Ascending aorta (tissue), 2 donors: ENCODE measurements around the gene B4GALT5. TPM values are rescaled to one million over a fixed set of nuclear protein-coding genes. Genes with fewer than 3 reads are reported as not detected.

Experiments used
- DNase-seq, 2 donors: peaks; one replicate each; pipeline ENCODE4 v3.0.0-alpha.2; 2019; ENCODE audit warnings: low spot score in 2 of 2
- H3K27ac ChIP-seq, 2 donors: fragments of 200-600 bp; sonication (generic); one replicate each; pipeline ENCODE4 v1.5.1; 2016 to 2017; ENCODE audit warnings: mild to moderate bottlenecking in 1 of 2
- H3K27me3 ChIP-seq: fragments of 200-600 bp; sonication (generic); one replicate; pipeline ENCODE4 v1.5.1; 2017
- H3K36me3 ChIP-seq, 2 donors: fragments of 200-600 bp; sonication (generic); one replicate each; pipeline ENCODE4 v1.5.1; 2016
- H3K4me1 ChIP-seq, 2 donors: fragments of 200-600 bp; sonication (generic); one replicate each; pipeline ENCODE4 v1.5.1; 2016 to 2017; ENCODE audit warnings: mild to moderate bottlenecking in 1 of 2
- H3K4me3 ChIP-seq, 2 donors: fragments of 200-600 bp; sonication (generic); one replicate each; pipeline ENCODE4 v1.5.1; 2016 to 2017; ENCODE audit warnings: mild to moderate bottlenecking in 1 of 2
- H3K9me3 ChIP-seq, 2 donors: fragments of 200-600 bp; sonication (generic); one replicate each; pipeline ENCODE4 v1.5.1; 2016
- intact Hi-C: fragments of 100-400 bp; cut with DNase I; formaldehyde crosslinking; loops from one replicate; pipeline ENCODE4 v1.15.1; 2023
- total RNA-seq: library from RNA; depleted of rRNA; stranded (reverse); fragments of >200 nt; gene quantifications from one replicate; pipeline ENCODE4 v1.1.0, GENCODE V29; 2016
- TF ChIP-seq, protein P1 (sequence below), 3 experiments: fragments of 200-600 bp in 2 of 3; fragments of 450-650 bp in 1 of 3; sonication (generic) in 2 of 3; IDR thresholded peaks; one replicate each; pipeline ENCODE4 v1.5.1; 2016 to 2019; ENCODE audit warnings: antibody characterized with exemption in 3 of 3, mild to moderate bottlenecking in 1 of 3, moderate library complexity in 1 of 3

Gene B4GALT5
- total RNA-seq, 1 donor from 2014 or later: 15.0 TPM

DNA sequence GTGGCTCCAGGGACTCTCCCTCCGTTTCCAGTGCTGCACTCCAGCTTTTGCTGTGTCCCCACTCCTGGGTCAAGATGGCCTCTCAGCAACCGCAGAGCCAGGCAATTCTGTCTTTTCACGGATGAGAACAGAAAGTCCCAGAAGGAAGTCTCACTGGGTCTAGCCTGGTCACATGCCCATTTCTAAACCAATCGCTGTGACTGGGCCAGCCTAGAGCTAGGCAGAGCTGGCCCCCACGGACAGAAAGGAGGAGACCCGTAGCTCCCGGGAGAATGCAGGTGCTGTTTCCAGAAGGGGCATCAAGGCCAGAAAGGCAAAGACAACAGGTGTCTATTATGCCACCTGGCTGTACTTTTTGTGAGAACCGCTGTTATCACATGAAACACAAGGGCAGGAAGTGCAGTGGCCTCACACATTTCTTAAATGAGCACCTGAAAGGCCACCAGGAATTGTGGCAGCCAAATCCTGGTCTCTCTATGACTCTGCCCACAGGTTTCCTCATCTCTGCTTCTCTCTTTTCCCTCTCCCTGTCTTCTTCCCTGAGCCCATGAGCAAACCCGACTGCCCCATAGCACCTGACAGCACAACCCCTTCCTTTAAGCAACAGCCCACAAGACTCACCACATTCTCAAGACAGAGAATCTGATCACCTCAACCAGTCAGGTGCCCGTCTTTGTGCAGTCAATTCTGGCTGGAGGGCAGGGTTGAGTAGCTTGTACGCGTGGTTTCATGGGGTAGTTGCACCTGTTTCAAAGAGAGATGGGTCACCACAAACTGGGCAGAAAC is 37.1 kb upstream of the B4GALT5 start:
- no peak overlapping the region for H3K27ac ChIP-seq
- no peak for DNase-seq
- H3K36me3 ChIP-seq: no peaks in the 10 kb centered on the region
- intact Hi-C loops: no loop called here
- H3K4me3 ChIP-seq: no peak overlapping the region
- TF ChIP-seq, protein P1, sequence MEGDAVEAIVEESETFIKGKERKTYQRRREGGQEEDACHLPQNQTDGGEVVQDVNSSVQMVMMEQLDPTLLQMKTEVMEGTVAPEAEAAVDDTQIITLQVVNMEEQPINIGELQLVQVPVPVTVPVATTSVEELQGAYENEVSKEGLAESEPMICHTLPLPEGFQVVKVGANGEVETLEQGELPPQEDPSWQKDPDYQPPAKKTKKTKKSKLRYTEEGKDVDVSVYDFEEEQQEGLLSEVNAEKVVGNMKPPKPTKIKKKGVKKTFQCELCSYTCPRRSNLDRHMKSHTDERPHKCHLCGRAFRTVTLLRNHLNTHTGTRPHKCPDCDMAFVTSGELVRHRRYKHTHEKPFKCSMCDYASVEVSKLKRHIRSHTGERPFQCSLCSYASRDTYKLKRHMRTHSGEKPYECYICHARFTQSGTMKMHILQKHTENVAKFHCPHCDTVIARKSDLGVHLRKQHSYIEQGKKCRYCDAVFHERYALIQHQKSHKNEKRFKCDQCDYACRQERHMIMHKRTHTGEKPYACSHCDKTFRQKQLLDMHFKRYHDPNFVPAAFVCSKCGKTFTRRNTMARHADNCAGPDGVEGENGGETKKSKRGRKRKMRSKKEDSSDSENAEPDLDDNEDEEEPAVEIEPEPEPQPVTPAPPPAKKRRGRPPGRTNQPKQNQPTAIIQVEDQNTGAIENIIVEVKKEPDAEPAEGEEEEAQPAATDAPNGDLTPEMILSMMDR (IDR thresholded peaks at IDR 0.05): no peak
- no peaks in the 10 kb centered on the region for H3K27me3 ChIP-seq
- no peaks in the 10 kb centered on the region for H3K9me3 ChIP-seq
- peaks cover 0 to 3% of the 10 kb centered on the region in 2 donors for H3K4me1 ChIP-seq

DNA sequence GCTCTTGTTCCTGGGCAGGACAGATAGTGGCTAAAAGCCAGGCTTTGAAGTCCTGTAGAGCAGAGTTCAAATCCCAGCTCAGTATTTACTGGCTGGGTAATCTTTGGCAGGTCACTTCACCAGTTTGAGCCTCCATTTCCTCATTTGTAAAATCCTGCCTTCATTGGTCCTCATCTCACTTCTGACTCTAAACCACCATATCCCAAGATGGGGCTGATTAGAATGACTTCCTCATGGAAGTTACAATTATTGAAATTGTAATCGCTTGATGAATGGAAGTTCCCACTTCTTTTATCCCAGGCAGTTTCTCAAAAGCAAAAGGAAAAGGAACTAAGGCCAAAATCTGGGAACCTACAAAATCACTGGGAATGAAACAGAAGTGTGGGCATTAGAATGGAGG is 35.9 kb upstream of the B4GALT5 start:
- Histone ChIP-seq H3K4me1 (peaks cover 0 to 3% of the 10 kb centered on the region in 2 donors), H3K27me3 (no peaks in the 10 kb centered on the region), H3K4me3 (no peak overlapping the region), H3K9me3 (no peaks in the 10 kb centered on the region), H3K36me3 (no peaks in the 10 kb centered on the region), H3K27ac (no peak overlapping the region)
- no peak for DNase-seq
- intact Hi-C loops: no loop called here
- TF ChIP-seq, protein P1 (IDR thresholded peaks at IDR 0.05): no peak

DNA sequence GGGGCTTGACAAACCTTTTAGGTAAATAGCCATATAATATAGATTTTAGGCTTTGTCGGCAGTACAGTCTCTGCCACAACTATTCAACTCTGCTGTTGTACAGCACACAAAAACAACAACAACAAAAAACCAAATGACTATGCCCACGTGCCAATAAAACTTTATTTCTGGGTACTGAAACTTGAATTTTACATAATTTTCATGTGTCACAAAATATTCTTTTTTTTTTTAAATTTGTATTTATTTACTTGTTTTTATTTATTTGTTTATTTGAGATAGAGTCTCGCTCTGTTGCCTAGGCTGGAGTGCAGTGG is 34.8 kb upstream of the B4GALT5 start:
- intact Hi-C loops: no loop called here
- H3K36me3 ChIP-seq: no peaks in the 10 kb centered on the region
- H3K4me3 ChIP-seq: no peak overlapping the region
- no peaks in the 10 kb centered on the region for H3K9me3 ChIP-seq
- peaks cover 0 to 3% of the 10 kb centered on the region in 2 donors for H3K4me1 ChIP-seq
- no peaks in the 10 kb centered on the region for H3K27me3 ChIP-seq
- H3K27ac ChIP-seq: peak overlapping the region in 1 of 2 donors; percentile 68
- DNase-seq: no peak
- TF ChIP-seq, protein P1 (IDR thresholded peaks at IDR 0.05): no peak

DNA sequence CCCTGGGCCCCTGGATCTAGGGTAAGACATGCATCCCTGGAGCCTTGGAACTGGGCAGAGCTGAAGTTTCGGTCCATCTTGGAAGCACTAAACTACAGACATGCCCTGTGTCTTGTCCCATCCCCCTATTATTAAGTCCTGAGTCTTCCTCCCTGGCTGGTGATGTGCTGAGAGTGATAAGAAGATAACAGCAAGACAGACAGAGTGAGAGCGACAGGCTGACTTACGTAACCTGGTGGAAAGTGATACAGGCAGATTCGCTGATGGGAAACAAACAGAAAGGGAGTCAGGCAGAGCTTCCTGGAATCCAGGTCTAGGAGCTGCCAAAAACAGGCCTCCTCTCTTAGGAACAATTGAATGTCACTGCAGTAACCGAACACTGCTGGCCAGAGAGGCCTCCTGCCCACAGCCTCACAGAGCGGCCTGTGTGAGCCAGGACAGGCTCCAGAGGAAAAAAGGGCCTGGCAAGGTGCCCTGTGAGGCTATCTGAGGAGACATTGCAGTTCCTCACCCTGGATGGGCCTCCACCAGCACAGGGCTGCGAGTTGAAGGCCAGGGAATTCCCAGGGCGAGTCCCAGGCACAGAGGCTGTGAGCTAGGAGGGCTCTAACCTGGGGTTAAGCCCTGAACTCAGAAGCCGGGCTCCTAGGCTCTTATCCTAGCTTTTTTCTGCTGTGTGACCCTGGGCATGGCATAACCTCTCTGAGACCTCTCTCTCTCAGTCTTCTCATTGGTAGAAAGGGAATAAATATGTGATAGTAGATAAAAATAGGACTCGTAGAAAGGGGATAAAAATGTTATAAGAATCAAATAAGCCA is 34.2 kb upstream of the B4GALT5 start:
- Histone ChIP-seq H3K36me3 (no peaks in the 10 kb centered on the region), H3K27ac (peak overlapping the region; percentile 49 to 68), H3K9me3 (no peaks in the 10 kb centered on the region), H3K4me3 (no peak overlapping the region), H3K27me3 (no peaks in the 10 kb centered on the region), H3K4me1 (peaks cover 0 to 3% of the 10 kb centered on the region in 2 donors)
- intact Hi-C loops: no loop called here
- TF ChIP-seq, protein P1 (IDR thresholded peaks at IDR 0.05): no peak
- peak; percentile 20 to 90 for DNase-seq

DNA sequence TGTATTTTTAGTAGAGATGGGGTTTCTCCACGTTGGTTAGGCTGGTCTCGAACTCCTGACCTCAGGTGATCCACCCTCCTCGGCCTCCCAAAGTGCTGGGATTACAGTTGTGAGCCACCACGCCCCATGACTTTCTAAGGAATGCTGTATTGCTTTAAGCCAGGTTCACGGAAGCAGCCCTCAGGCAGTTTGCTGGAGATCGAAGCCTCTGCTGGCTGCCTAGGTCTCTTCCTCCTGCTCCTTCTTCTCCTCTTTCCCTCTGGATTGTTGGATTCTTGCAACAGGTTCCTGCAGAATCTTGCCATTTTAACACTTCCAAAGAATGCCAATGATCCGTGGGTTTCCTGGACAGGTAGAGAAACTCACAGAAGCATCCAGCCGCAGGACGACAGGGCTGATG is 29.3 kb upstream of the B4GALT5 start:
- Histone ChIP-seq H3K36me3 (no peaks in the 10 kb centered on the region), H3K4me1 (peaks cover 0 to 3% of the 10 kb centered on the region in 2 donors), H3K27me3 (no peaks in the 10 kb centered on the region), H3K4me3 (no peak overlapping the region), H3K9me3 (no peaks in the 10 kb centered on the region), H3K27ac (no peak overlapping the region)
- DNase-seq: no peak
- intact Hi-C loops: no loop called here
- TF ChIP-seq, protein P1 (IDR thresholded peaks at IDR 0.05): no peak
